GM20431 (cell line): Measurements from ENCODE around the gene PTPRN2.

Experiments
- in situ Hi-C: fragments of 300-500 bp; cut with MseI, MboI; formaldehyde crosslinking; loops from one replicate; pipeline ENCODE4 v1.15.0; 2020; ENCODE audit warnings: low sequenced_read_pairs; ENCODE audit not compliant: unreplicated experiment

Gene PTPRN2

DNA sequence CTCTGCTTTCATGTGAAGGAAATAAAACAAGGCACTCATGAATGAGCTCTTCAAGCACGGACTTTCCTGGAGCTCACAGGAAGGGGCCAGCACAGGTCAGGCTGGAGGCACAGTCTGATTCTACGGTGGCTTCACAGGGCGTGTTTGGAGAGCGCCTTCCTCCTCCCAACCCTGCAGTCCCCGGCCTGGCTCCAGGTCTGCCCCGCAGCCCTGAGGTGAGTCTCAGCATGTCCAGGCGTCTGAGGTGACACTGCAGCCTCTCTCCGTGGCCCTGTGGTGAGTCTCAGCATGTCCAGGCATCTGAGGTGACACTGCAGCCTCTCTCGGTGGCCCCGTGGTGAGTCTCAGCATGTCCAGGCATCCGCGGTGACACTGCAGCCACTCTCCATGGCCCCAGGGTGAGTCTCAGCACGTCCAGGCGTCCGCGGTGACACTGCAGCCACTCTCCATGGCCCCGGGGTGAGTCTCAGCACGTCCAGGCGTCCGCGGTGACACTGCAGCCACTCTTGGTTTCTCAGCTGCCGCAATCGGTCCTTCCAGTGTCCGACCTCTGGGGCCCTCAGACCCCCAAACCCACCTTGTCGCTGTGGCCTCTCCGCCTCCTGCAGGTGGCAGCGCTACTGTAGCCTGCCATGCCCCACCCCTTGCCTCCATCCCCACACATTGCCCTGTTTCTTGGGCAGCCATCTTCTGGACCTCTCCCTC, 869.2 kb downstream of the PTPRN2 start:
- in situ Hi-C loops = no loop called here

GRCh38 chr7:157717211-157718174, 870.1 kb downstream of the PTPRN2 start:
- in situ Hi-C loops = no loop called here

DNA sequence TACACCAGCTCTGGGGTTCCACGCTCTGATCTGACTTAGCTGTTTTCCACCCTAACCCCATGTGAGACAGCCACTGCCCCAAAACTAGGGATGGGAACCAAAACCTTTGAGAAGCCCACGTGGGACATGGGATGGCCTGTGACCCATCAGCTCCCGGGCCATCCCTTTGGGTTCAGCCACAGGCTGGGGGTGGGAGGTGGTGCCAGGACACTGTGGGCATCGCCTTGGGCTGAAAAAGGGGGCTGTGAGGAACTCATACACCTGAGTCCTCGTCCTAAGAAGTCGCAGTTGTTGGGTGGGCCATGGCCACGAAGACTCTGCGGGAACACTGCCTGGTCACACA, 871.7 kb downstream of the PTPRN2 start:
- in situ Hi-C loops = no loop called here

DNA sequence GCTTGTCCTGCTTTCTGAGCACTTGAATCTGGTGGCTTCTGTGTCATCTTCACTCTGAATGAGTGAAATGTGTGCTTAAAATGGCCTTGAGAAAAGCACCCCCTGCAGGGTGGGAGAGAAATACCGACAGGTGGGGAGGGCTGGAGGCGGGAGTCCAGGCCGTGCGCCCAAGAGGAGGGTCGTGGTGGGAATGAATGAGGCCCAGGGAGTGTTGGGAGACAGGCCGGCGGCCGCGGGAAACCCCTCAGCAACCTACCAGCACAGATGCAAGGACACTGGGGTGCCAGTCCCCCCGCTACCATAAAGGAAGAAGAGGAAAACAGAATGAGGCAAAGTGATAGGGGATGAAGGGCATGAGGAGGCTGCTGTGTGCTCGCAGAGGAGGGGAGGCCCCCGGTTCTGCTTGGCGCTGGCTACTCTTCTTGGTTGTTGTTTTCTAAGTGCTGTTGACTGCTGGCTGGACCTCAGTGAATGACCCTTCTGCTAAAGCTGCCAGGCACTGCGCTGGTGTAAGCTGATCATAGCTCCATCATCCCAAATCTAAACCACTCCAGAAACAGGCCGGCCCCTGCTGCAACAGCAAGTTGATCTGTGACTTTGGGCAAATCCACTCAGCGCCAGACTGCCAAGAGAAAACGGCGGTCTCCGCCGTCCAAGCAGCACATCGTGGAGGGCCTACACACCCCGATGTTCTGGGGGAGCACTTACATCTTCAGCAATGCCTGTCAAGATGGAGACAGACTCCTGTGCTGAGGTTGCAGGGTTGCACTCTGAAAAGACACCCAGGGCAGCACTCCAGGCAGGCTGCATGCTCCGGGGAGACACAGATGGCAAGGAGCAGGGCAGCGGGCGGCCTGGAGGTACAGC, 872.3 kb downstream of the PTPRN2 start:
- in situ Hi-C loops = no loop called here

GRCh38 chr7:157714166-157715070, 873.2 kb downstream of the PTPRN2 start:
- in situ Hi-C loops = no loop called here

GRCh38 chr7:157713591-157713990, 874.0 kb downstream of the PTPRN2 start:
- in situ Hi-C loops = no loop called here

DNA sequence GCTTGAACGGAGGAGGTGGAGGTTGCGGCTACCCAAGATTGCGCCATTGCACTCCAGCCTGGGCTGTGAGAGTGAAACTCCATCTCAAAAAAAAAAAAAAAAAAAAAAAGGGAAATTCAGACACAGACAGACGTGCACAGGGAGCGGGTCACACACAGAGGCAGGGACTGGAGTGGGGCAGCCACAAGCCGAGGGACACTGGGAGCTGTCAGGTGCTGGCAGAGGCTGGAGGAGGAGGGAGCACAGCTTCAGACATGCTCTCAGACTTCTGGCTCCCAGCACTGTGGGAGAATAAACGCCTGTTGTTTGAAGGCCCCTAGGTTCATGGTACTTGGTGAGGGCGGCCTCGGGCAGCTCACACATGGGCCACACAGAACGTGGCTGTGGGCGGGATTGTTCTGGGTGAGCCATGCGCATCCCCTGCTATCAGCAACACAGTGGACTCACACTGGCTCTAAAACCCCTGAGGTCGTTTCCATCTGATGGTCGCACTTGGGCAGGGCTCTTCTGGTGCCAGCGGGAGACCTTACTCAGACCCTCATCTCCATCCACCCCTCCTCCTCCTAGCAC, 874.9 kb downstream of the PTPRN2 start:
- in situ Hi-C loops = no loop called here

GRCh38 chr7:157711353-157711888, 876.2 kb downstream of the PTPRN2 start:
- in situ Hi-C loops = no loop called here

DNA sequence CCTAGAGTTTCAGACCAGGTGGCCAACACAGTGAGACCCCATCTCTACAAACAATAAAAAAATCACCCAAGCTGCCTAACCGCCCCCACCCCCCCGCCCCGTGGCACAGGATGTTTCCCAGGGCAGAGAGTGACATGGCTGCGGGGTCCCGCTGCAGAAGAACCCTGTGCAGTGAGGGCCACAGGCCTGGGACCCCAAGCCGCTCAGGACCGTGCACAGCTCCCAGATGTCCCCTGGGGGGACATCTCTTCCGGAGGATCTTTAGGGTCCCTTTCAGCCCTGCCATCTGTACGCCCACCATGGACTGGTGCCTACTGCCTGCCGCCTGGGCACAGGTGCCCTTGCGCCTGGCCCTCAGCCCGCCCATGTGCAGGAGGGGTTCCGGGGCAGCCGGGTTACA, 877.2 kb downstream of the PTPRN2 start:
- in situ Hi-C loops = no loop called here

DNA sequence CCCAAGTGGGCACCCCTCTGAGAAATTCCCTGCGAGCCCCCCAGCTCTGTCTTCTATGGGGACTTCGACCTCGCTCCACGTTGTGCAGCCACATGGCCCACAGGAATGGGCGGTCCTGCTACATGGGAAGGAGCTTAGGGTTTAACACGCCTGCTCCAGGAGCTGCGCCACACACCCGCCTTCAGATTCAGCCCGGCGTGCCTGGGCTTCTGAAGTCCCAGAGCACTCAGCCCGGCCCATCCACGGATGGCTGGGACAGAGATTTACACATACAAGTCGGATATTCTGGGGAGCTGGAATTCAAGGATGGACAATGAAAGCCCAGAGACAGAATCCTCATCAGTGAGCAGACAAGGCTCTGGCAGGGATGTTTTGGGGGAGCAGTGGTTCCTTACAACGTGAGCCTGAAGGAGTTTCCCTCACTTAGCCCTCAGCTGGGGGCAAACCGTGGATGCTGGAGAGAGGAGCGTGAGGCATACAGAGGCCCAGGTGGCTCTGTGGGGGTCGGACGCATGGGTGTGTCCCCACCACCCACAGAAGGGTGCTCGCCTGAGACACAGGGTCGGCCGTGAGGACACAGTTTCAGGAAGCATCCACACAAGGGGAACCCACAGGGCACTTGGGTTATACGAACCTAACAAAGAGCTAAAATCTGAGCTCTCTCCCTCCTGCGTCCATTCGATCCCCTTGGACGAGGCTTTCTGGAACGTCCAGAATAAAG, 877.9 kb downstream of the PTPRN2 start:
- in situ Hi-C loops = no loop called here

DNA sequence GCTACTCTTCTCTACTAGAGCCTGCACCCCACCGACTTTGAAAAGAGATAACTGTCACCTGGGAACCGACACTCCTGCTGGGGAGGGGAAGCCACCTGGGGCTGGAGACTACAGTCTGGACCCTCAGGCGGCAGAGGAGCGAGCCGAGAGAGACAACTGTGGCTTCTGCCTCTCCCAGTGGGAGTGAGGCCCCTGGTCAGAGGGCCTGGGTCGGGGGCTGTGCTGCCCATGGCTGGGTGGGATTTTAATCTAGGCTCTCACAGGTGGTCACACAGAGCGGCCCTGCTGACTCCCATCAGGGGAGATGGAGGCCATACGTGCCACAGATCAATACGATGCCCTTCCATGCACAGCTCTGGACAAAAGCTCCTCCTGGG, 878.7 kb downstream of the PTPRN2 start:
- in situ Hi-C loops = no loop called here

GRCh38 chr7:157707983-157708918, 879.4 kb downstream of the PTPRN2 start:
- in situ Hi-C loops = no loop called here

- in situ Hi-C loops = no loop called here
Observed at GRCh38 chr7:157704365-157704764, 883.3 kb downstream of the PTPRN2 start.

DNA sequence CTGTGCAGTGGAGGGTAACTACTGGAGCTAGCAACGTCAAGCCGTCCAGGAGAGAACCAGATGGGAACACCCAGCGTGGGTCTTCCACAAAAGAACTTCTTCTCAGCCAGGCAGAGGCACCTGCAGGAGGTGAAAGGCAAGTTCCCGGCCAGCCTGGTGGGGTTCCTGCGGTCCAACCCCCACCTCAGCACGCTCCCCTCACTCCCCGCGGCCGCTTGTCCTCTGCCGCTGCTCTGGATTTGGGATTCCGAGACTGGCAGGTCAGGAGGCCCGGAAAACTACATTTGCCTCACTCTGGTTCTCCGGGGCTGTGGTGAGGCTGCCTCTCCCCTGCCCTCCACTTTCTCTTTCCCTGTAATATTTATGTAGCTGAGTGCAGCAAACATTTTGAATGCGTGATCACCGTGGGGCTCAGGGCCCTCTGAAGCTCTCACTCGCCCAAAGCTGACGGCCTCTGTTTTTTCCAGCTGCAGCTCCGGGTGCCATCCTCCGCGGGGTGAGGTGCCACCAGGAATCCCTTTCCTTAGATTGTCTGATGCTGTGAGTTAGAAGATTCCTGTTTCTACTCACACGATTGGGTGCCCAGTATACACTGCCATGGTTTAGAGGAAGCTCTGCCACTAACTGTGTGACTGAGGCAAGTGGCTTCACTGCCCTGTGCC, 884.0 kb downstream of the PTPRN2 start:
- in situ Hi-C loops = no loop called here

- in situ Hi-C loops = no loop called here
Observed at GRCh38 chr7:157703131-157703530, 884.5 kb downstream of the PTPRN2 start.

DNA sequence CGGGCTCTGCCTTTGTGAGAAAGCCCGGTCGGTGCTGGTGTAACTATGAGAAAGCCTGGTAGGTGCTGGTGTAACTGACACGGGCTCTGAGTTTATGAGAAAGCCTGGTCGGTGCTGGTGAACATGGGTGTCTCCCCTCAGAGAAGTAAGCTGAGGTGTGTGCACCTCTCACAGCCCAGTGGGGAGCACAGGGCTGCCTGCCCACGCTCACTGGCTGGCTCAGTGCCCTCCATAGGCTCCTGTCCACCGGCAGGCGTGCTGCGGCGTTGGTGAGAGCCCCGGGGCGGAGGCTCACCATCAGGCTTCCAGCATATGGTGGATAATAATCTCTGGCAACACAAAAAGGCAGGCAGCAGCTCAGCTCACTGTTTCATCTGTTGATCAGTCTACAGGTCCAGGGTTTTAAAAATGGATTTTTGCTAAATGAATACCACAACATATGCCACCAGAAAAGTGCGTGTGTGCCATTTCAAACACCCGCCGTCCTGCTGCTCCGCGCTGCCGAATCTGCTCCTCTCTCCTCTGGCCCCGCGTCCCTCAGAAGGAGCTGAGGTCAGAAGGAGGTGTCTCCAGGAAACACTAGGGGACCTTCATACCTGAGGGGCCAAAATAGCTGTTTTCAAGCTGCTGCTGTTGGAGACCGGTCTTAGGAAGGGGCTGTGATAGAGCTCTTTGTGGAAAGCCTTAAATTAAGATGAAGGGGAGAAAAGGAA, 885.2 kb downstream of the PTPRN2 start:
- in situ Hi-C loops = no loop called here
